HPDE6-E6E7 (cell line): Measurements from ENCODE around the gene ERFL.

Experiments used
- DNase-seq: peaks from one replicate; pipeline ENCODE4 v3.0.0; 2011; ENCODE audit warnings: missing footprints; ENCODE audit errors: extremely low spot score

ERFL gene

DNA sequence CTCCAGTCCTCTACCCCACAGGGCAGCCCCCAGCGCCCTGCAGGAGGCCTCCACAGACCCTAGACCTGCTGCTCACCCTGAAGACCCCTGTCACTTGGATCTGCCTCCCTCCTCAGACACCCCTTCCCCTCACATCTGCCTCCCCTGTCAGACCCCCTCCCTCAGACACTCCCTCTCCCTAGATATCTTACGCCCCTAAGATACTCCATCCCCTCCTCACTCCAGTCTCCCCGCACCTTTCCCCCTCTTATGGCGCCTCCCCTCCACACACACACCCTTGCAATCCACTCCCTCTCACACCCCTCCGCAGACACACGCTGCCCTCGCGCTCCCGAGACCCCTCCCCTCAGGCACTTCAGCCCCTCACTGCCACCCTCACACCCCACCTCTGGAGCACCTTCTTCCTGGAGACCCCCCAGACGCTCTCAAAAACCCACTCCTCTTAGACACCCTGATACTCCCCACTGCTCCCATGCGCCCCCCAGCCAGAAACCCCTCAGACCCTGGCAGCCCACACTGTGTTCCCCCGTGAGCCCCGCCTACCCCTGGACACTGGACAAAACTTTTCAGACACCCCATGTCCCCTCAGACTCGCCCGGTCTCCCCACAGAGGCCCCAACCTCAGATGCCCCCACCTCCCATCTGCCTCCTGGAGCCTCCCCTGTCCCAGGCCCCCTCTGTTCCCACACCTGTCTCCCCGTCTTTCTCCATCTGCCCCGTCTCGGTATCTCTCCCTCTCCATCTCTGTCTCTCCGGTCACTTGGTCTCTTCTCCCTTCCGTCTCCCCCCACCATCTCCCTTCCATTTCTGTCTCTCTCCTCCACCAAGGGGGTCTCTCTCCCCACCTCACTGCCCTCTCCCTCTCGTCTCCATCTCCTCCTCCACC lies 14.5 kb downstream of the ERFL start:
- no peak for DNase-seq

DNA sequence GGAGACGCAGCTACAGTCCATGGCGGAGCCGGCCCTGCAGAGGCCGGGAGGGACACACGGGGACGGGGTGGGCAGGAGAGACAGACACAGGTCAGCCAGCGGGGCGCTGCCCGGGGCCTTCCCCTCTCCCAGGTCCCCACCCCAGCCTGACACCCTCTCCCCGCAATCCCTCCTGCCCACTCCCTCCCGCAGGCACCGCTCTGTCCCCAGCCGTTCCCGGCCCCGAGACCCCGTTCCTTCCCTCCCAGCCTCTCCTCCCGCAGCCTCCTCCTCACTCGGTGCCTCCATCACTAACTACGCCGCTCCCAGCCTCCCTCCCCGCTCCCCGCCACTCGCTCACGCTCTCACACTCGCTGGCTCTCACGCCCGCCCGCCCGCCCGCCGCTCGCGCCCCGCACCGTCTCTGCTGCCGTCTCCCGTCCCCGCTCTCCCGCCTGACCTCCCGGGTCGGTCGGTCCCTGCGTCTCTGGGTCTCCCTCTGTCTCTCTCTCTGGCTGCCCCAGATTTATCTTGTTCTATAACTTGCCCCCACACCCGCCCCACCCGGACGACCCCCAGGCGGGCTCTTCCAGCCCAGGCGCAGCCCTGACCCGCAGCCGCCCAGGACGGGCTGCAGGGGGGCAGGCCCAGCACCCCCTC lies 15.2 kb downstream of the ERFL start:
- no peak for DNase-seq

- DNase-seq = no peak
Observed at GRCh38 chr19:41911889-41912731, 16.1 kb downstream of the ERFL start.

DNA sequence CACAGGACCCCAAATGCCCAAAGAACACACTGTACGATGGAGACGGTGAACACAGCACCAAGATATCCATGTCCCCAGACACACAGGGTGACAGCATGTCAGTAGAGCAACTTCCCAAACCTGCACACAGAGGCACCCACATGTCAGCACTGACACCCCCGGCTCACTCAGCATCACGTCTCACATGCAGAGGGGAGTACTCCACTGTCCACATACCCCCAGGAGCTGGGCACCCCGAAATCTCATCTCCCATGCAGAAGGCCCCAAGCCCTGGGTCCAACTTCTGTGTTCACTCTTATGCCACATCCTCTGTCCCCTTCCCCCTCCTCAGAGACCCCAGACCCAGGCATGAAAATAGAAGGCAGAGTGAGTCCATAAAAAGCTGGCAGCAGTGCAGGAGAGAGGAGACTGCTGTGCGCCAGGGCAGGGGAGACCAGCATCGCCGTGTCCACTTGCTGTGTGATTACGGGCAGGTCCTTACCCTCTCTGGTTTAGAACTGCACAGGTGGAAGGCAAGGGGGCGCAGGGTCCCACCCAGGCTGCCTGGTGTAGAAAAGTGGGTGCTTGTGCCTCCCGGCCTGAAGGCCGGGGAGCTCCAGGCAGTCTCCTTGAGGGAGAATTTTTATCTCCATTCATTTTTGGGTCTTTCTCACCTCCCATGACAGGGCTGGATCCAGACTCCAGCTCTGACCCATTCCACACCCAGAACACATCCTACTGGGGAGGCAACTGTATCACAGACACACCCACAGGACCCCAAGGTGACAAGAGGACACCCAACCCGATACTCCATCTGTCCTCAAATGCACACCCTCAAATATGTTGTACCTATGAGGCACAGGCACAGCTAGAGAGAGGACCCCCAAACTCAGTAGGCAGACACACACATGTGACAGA lies 17.0 kb downstream of the ERFL start:
- no peak for DNase-seq

GRCh38 chr19:41910240-41910991 lies 17.8 kb downstream of the ERFL start:
- DNase-seq = no peak

- no peak for DNase-seq
Observed at GRCh38 chr19:41909706-41910105, 18.5 kb downstream of the ERFL start.

DNA sequence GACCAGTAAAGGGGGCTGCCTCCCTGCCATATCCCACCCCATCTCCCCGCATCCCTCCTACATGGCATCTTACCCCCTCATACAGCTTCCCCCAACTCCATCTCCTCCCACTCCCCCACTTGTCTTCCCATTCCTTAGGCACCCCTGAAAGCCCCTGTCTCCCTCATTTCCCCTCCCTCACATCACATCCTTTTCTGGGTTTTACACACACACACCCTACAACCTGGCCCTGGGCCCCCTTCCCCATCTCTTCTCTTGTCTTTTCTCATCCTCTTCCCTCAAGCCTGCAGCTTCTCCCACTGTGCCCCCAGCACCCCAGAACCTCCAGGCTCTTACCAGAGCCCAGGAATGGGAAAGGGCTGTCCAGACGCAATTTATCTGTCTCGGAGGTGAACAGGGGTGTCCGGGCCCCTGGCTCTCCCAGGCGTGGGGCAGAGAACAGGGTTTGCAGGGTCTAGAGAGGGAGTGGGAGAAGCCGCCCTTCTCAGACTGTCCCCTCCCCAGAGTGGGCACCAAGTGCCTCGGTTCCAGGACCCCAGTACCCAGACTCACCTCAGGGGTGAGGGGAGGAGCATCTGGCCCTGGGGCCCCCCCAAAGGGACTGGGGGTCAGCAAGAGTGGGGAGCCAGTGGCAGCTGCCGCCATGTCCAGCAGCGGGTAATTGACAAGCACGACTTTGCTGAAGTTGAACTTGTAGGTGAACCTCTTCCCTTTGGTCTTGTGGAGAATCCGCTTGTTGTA lies 19.4 kb downstream of the ERFL start:
- no peak for DNase-seq

DNA sequence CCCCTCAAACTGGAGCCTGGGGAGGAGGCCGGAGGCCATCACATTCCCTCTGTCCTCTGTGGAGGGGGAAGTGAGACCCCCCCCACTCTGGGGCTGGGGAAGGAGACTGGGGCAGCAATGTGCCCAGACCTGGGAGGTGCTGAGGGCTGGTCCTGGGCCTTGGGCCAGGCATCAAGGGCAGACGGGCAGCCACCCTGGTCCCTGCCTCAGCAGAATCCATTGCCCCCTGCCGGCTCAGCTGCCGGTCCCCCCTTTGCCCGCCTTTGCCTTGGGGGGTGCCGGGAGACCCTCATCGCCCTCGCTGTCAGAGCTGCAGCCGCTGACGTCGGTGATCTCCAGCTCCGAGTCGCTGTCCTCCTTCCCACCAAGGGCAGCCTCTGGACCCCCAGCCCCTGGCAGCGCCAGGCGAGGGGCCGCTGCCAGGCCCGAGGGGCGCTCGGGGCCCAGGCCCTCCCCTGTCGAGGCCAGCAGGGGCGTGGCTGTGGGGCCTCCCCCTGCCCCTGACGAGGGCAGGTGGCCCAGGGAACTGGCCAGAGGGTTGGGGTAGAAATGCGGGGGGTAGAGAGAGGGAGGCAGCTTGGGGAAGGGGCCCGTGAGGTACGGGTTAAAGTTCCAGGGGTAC lies 20.1 kb downstream of the ERFL start:
- DNase-seq = no peak

- no peak for DNase-seq
Observed at GRCh38 chr19:41906916-41907680, 21.2 kb downstream of the ERFL start.

GRCh38 chr19:41906271-41906670 lies 22.0 kb downstream of the ERFL start:
- no peak for DNase-seq

DNA sequence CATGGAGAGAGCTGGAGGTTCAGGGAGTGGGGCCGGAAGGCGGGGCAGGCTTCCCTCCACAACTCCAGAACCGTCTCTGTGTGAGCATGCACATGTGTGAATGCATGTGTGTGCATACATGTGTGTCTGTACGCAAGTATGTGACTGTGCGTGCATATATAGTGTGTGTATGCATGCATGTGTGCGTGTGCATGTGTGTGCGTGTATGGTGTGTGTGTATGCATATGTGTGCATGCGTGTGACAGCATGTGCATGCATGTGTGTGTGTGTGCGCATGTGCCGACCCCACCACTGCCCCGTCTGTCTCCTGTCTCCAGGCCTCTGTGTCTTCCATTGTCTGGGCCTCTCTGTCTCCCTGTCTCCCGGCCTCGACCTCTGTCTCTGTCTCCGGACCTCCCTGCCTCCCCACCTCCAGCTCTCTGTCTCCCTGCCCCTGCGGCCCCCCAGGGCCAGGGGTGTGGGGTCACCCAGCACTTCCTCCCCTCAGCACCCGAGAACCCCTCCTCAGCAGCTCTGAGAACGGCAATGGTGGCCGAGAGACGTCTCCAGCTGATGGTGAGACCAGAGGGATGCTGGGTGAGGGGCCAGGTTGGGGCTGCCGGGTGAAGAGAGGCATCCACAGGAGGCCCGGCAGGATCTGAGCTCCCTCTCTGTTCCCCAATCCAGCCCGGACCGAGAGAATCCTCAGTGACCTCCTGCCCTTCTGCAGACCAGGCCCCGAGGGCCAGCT lies 22.8 kb downstream of the ERFL start:
- no peak for DNase-seq

- DNase-seq = no peak
Observed at GRCh38 chr19:41904118-41904870, 24.0 kb downstream of the ERFL start.

GRCh38 chr19:41903193-41903953 lies 24.9 kb downstream of the ERFL start:
- DNase-seq = no peak

DNA sequence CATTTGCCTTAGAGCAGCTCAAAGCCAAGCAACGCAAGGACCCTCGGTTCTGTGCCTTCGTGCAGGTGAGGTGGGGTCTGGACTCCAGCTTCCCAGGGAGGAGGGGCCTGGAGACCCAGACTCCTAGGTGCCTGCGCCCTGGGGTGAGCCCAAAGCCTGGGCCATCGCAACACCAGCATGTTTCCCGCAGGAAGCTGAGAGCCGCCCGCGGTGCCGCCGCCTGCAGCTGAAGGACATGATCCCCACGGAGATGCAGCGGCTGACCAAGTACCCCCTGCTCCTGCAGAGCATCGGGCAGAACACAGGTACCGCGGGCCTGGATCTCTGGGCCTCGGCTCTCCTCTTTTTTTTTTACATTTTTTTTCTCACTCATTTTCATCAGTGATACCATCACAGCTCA lies 25.7 kb downstream of the ERFL start:
- DNase-seq = no peak

- DNase-seq = no peak
Observed at GRCh38 chr19:41901707-41902360, 26.4 kb downstream of the ERFL start.

DNA sequence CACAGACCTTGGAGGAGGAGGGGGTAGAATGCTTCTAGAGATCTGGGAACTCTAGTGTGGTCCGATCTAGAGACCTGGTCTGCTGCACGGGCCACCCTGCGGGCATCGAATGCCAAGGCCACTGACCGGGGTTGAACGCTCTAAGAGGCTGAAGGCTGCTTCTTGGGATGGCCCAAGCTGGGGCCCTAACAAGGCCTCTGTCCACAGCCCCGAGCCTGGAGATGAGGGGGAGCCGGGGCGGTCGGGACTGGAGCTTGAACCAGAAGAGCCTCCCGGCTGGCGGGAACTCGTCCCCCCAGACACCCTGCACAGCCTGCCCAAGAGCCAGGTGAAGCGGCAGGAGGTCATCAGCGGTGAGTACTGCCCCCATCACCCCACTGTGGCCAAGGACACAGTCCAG lies 30.0 kb downstream of the ERFL start:
- DNase-seq = no peak
